HG03457 (cell line): ENCODE results near the gene LIMA1.
"Not testable (repeated sequence)": the region's sequence is repeated elsewhere in the genome, so short reads cannot be mapped to it uniquely, and the experiment has no call there.

Experiments
- ATAC-seq: cut with Tn5 transposase; IDR thresholded peaks from one replicate; pipeline ENCODE4 v1.9.1; 2021; ENCODE audit warnings: moderate number of reproducible peaks; ENCODE audit not compliant: unreplicated experiment

LIMA1 gene

GRCh38 chr12:50220363-50220995, 62.8 kb downstream of the LIMA1 start:
- no peak for ATAC-seq

GRCh38 chr12:50219544-50219943, 63.8 kb downstream of the LIMA1 start:
- no peak for ATAC-seq

- not testable (repeated sequence) for ATAC-seq
These were observed 64.3 kb downstream of the LIMA1 start for GRCh38 chr12:50219001-50219400.

GRCh38 chr12:50218386-50218785, 64.9 kb downstream of the LIMA1 start:
- no peak for ATAC-seq

- ATAC-seq: no peak
These were observed 66.1 kb downstream of the LIMA1 start for GRCh38 chr12:50217202-50217601.

- no peak for ATAC-seq
These were observed 68.3 kb downstream of the LIMA1 start for GRCh38 chr12:50215033-50215432.

- no peak for ATAC-seq
These were observed 69.3 kb downstream of the LIMA1 start for GRCh38 chr12:50214018-50214417.

GRCh38 chr12:50213439-50213838, 69.9 kb downstream of the LIMA1 start:
- no peak for ATAC-seq

GRCh38 chr12:50212071-50212467, 71.3 kb downstream of the LIMA1 start:
- no peak for ATAC-seq

- no peak for ATAC-seq
These were observed 71.8 kb downstream of the LIMA1 start for GRCh38 chr12:50211392-50212070.

- ATAC-seq: no peak
These were observed 75.9 kb downstream of the LIMA1 start for GRCh38 chr12:50207424-50207823.

GRCh38 chr12:50205648-50206047, 77.7 kb downstream of the LIMA1 start:
- no peak for ATAC-seq

GRCh38 chr12:50203691-50204090, 79.6 kb downstream of the LIMA1 start:
- no peak for ATAC-seq

GRCh38 chr12:50201987-50202521, 81.3 kb downstream of the LIMA1 start:
- no peak for ATAC-seq

GRCh38 chr12:50200552-50201273, 82.6 kb downstream of the LIMA1 start:
- ATAC-seq: no peak

- no peak for ATAC-seq
These were observed 84.5 kb downstream of the LIMA1 start for GRCh38 chr12:50198829-50199228.

GRCh38 chr12:50197297-50197727, 86.0 kb downstream of the LIMA1 start:
- ATAC-seq: no peak

GRCh38 chr12:50196537-50196936, 86.8 kb downstream of the LIMA1 start:
- no peak for ATAC-seq

GRCh38 chr12:50195832-50196231, 87.5 kb downstream of the LIMA1 start:
- ATAC-seq: no peak

GRCh38 chr12:50192908-50193307, 90.4 kb downstream of the LIMA1 start:
- ATAC-seq: no peak

- ATAC-seq: no peak
These were observed 91.1 kb downstream of the LIMA1 start for GRCh38 chr12:50192236-50192635.

- no peak for ATAC-seq
These were observed 92.5 kb downstream of the LIMA1 start for GRCh38 chr12:50190859-50191258.
